Stomach (tissue), 9 donors: Measurements from ENCODE around the gene GNG7. TPM values are rescaled to one million over a fixed set of nuclear protein-coding genes. Genes with fewer than 3 reads are reported as not detected.
"Not testable (repeated sequence)": the region's sequence is repeated elsewhere in the genome, so short reads cannot be mapped to it uniquely, and the experiment has no call there.

Experiments used
- DNase-seq, 2 donors: peaks; one replicate each; pipeline versions ENCODE4 v3.0.0 to v3.0.0-alpha.2; 2013 to 2019
- H3K27ac ChIP-seq, 5 donors: fragments of 200-600 bp in 4 of 5; sonication (generic) in 4 of 5; one replicate each; pipeline ENCODE4 v1.5.1; 2013 to 2019; ENCODE audit warnings: mild to moderate bottlenecking in 1 of 5, moderate library complexity in 1 of 5
- H3K27me3 ChIP-seq, 3 donors: fragments of 200-600 bp; sonication (generic); one replicate each; pipeline ENCODE4 v1.5.1; 2017 to 2019; ENCODE audit warnings: mixed run types in 1 of 3
- H3K36me3 ChIP-seq, 4 donors: fragments of 200-600 bp; sonication (generic); 1 replicate in 3 of 4; 2 replicates in 1 of 4; pipeline ENCODE4 v1.5.1; 2016 to 2019
- H3K4me1 ChIP-seq, 4 donors: fragments of 200-600 bp; sonication (generic); one replicate each; pipeline ENCODE4 v1.5.1; 2016 to 2019
- H3K4me3 ChIP-seq, 4 donors: fragments of 200-600 bp; sonication (generic) in 3 of 4; one replicate each; pipeline ENCODE4 v1.5.1; 2016 to 2019; ENCODE audit warnings: mild to moderate bottlenecking in 1 of 4
- H3K9me3 ChIP-seq, 4 donors: fragments of 200-600 bp; sonication (generic); one replicate each; pipeline ENCODE4 v1.5.1; 2016 to 2019
- EP300 ChIP-seq: sonication (generic); formaldehyde crosslinking; IDR thresholded peaks from one replicate; pipeline ENCODE4 v1.6.1; 2017; ENCODE audit warnings: antibody characterized with exemption
- POLR2A ChIP-seq, 4 donors: fragments of 450-650 bp; IDR thresholded peaks; one replicate each; pipeline ENCODE4 v1.6.1; 2016; ENCODE audit warnings: antibody characterized with exemption in 4 of 4, control low read depth in 2 of 4, mild to moderate bottlenecking in 1 of 4, moderate library complexity in 1 of 4
- POLR2AphosphoS5 ChIP-seq, 3 donors: sonication (generic); formaldehyde crosslinking; IDR thresholded peaks; one replicate each; pipeline ENCODE4 v1.6.1; 2016; ENCODE audit warnings: antibody characterized with exemption in 3 of 3
- WGBS, 5 donors: extraction: QIAGEN DNeasy Blood & Tissue Kit in 3 of 5; methylation state at CpG; one replicate each; pipeline versions ENCODE4 v1.1.5 to v1.1.7; 2013 to 2018; 5-methylcytosine and 5-hydroxymethylcytosine counted together
- intact Hi-C: fragments of 100-400 bp; cut with DNase I; formaldehyde crosslinking; loops from one replicate; pipeline ENCODE4 v1.15.1; 2023; ENCODE audit warnings: low total_unique reads
- polyA plus RNA-seq, 3 donors: library from polyadenylated mRNA; stranded (reverse); fragments of 200-250 nt; gene quantifications; one replicate each; pipeline ENCODE4 v1.2.3, GENCODE V29; 2013
- total RNA-seq, 5 donors: library from RNA; depleted of rRNA; stranded (reverse); fragments of >200 nt; gene quantifications; one replicate each; pipeline versions ENCODE4 v1.1.0 to v1.2.3, GENCODE V29; 2014 to 2016
- TF ChIP-seq, protein P1 (sequence below), 7 experiments: fragments of 450-650 bp in 4 of 7; fragments of 200-600 bp in 3 of 7; sonication (generic) in 3 of 7; IDR thresholded peaks; one replicate each; pipeline ENCODE4 v1.5.1; 2016 to 2019; ENCODE audit warnings: antibody characterized with exemption in 7 of 7, control low read depth in 2 of 7, mild to moderate bottlenecking in 1 of 7
- donor health status: healthy with polysubstance abuse.
- donor health status: Bipolar disorder and iron deficiency.
- donor health status: healthy.

Gene GNG7
- total and polyA plus RNA-seq, 8 donors = 0.58 to 15.1 (median 4.3) TPM

DNA sequence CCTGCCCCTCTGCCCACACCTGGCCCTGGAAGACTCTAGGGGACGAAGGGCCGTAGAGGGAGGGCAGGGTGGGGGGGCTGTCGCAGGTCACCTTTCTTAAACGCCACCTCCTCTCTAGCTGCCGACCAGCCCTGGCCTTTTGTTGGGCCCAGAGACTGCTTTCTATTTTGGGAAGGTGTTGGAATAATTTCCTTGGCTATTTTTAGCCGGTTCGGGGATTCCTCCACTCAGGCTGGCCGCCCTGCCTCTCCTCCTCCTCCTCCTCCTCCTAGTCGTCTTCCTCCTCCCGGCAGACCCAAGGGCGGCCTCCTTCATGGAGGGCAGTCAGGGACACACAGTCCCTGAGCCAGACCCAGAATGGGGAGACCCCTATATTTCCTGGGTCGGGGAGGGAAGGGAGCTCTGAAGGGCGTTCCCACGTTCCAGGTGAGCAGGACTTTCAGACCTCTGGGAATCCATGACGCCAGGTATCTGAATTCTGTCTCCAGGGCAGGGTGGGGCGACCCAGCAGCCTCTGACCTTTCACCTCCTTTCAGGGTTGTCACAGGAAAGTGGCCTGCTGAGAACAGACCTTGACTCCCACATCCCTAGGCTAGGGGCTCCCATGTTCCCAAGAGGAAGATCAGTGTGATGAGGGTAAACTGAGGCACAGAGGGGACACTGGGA lies 206.7 kb downstream of the GNG7 start:
- intact Hi-C loops = no loop called here
- TF ChIP-seq POLR2A (IDR thresholded peaks at IDR 0.05) (no peak), POLR2AphosphoS5 (IDR thresholded peaks at IDR 0.05) (peak in 1 of 3 donors; percentile 14)

DNA sequence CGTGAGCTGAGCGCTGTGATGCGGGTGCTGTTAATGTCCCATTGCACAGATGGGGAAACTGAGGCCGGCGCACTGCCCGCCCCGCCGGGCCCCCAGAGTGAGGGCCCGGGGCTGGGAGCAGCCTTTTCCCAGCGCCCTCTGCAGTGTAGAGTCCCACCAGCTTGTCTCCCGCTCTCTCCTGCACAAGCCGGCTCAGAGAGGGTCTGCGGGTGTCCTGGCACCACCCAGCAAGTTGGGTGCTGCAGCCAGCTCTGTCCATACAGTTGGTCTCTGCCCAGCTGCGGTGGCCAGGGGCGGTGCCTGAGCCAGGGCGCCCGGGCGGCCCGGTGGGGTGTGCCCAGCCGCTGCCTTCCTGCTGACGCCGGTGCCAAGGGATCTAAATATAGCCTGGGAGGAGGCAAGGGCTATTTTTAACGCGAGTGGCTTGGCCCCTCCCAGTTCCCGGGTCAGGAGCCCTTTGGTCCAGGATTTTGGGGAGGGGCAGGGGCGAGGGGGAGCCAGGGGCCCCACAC lies 207.3 kb downstream of the GNG7 start:
- Histone ChIP-seq H3K9me3 (no peaks in the 10 kb centered on the region), H3K27me3 (no peaks in the 10 kb centered on the region), H3K36me3 (no peaks in the 10 kb centered on the region), H3K4me1 (peaks cover 26 to 51% (median 46%) of the 10 kb centered on the region in 4 donors), H3K4me3 (peak overlapping the region; percentile 50 to 58 (median 57)), H3K27ac (peak overlapping the region; percentile 87 to 95 (median 90))
- peak; percentile 95 to 96 for DNase-seq
- intact Hi-C loops = no loop called here
- 1 to 2% (median 1%) methylated on average over 11 to 26 of the region's 26 CpGs for WGBS, 5 donors
- TF ChIP-seq POLR2AphosphoS5 (IDR thresholded peaks at IDR 0.05) (peak; percentile 24 to 57 (median 55)), POLR2A (IDR thresholded peaks at IDR 0.05) (no peak), EP300 (no peak)
- TF ChIP-seq, protein P1, sequence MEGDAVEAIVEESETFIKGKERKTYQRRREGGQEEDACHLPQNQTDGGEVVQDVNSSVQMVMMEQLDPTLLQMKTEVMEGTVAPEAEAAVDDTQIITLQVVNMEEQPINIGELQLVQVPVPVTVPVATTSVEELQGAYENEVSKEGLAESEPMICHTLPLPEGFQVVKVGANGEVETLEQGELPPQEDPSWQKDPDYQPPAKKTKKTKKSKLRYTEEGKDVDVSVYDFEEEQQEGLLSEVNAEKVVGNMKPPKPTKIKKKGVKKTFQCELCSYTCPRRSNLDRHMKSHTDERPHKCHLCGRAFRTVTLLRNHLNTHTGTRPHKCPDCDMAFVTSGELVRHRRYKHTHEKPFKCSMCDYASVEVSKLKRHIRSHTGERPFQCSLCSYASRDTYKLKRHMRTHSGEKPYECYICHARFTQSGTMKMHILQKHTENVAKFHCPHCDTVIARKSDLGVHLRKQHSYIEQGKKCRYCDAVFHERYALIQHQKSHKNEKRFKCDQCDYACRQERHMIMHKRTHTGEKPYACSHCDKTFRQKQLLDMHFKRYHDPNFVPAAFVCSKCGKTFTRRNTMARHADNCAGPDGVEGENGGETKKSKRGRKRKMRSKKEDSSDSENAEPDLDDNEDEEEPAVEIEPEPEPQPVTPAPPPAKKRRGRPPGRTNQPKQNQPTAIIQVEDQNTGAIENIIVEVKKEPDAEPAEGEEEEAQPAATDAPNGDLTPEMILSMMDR (IDR thresholded peaks at IDR 0.05) = no peak

More for the DNA sequence above, 206.7 kb downstream of the GNG7 start:
- Histone ChIP-seq H3K27ac (peak overlapping the region; percentile 87 to 95 (median 90)), H3K4me3 (peak overlapping the region; percentile 50 to 58 (median 57)), H3K9me3 (no peaks in the 10 kb centered on the region), H3K4me1 (peaks cover 25 to 46% (median 41%) of the 10 kb centered on the region in 4 donors), H3K27me3 (no peaks in the 10 kb centered on the region), H3K36me3 (no peaks in the 10 kb centered on the region)
- WGBS, 5 donors = 10 to 23% (median 18%) methylated on average over 15 to 16 of the region's 16 CpGs
- peak in 1 of 2 donors; percentile 65 for DNase-seq

DNA sequence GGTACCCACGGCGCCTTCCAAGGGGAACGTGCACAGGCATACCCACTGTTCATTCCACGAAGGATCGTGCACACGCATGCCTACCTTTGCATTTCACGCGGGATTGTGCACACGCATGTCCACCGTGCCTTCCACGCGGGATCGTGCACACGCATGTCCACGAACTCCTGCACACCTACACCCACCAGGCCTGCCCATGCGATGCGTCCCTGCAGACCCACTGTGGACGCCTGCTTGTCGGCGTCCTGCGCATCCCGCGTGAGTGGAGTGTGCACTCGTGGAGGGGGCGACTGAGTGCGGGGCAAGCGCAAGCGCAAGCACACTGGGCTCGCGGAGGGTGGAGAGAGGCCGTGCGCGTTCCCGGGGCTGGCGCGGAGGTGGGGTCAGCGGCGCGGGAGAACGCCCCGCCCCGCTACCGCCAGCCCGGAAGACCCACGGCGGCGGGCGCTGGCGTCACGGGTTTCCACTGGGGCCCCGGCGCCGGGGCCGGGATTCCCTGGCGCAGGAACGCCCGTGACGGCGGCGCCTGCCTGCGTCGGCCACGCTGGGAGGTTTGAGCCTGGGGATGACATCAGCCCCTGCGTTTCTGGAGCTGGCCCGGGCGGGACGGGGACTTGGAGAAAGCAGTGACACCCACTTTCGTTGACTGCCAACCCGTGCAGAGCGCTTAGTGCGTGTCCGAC lies 207.9 kb downstream of the GNG7 start:
- peaks cover 0 to 4% (median 0%) of the 10 kb centered on the region in 3 donors for H3K27me3 ChIP-seq
- WGBS, 5 donors = 7 to 13% (median 10%) methylated on average over 34 to 72 of the region's 72 CpGs
- intact Hi-C loops = no loop called here
- H3K4me3 ChIP-seq = peak overlapping the region; percentile 50 to 58 (median 57)
- DNase-seq = peak; percentile 80 to 93
- no peaks in the 10 kb centered on the region for H3K36me3 ChIP-seq
- no peak for TF ChIP-seq EP300
- peak in 1 of 3 donors; percentile 32 for TF ChIP-seq POLR2AphosphoS5 (IDR thresholded peaks at IDR 0.05)
- peak overlapping the region; percentile 87 to 95 (median 90) for H3K27ac ChIP-seq
- no peaks in the 10 kb centered on the region for H3K9me3 ChIP-seq
- peaks cover 30 to 57% (median 52%) of the 10 kb centered on the region in 4 donors for H3K4me1 ChIP-seq

DNA sequence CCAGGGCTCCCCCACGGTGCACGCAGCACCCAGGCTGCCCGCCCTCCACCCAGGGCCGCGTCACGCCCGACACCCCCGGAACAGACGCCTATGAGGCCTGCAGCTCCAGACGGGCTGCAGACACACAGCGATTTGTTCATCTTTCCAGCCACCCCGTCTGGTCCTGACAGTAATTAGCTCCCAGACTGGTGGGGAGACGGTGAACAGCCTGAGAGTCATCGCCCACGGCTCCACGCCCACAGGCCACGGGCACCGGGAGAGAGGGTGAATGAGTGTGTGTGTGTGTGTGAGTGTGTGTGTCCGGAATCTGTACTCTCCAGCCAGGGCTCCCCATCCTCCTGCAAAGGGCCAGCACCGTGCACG lies 208.4 kb downstream of the GNG7 start:
- TF ChIP-seq POLR2AphosphoS5 (IDR thresholded peaks at IDR 0.05) (no peak), EP300 (no peak), POLR2A (IDR thresholded peaks at IDR 0.05) (no peak)
- TF ChIP-seq, protein P1 (IDR thresholded peaks at IDR 0.05) = no peak
- H3K27ac ChIP-seq = peak overlapping the region in 4 of 5 donors; percentile 87 to 95 (median 90)
- intact Hi-C loops = no loop called here
- peak overlapping the region; percentile 50 to 58 (median 57) for H3K4me3 ChIP-seq
- H3K36me3 ChIP-seq = no peaks in the 10 kb centered on the region
- no peaks in the 10 kb centered on the region for H3K9me3 ChIP-seq
- H3K27me3 ChIP-seq = peaks cover 0 to 9% (median 3%) of the 10 kb centered on the region in 3 donors
- peaks cover 35 to 59% (median 58%) of the 10 kb centered on the region in 4 donors for H3K4me1 ChIP-seq
- WGBS, 5 donors = 43 to 62% (median 49%) methylated on average over 17 to 21 of the region's 21 CpGs
- peak in 1 of 2 donors; percentile 55 for DNase-seq

DNA sequence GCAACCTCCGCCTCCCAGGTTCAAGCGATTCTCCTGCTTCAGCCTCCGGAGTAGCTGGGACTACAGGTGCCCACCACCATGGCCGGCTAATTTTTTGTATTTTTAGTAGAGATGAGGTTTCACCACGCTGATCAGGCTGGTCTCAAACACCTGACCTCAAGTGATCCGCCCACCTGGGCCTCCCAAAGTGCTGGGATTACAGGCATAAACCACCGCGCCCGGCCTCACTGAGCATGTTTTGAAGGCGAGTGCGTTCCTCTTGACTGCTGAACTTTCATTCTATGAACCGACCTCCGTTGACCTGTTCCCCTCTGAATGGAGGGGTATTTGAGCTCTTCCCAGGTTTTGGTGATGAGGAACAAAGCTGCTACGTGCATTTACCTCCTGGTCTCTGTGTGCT lies 209.0 kb downstream of the GNG7 start:
- DNase-seq, intact Hi-C loops, H3K9me3 ChIP-seq, H3K4me3 ChIP-seq, H3K36me3 ChIP-seq: not testable (repeated sequence)
- WGBS, 5 donors = 79 to 86% (median 84%) methylated on average over 14 of the region's 14 CpGs
- H3K27me3 ChIP-seq = peaks cover 0 to 15% (median 3%) of the 10 kb centered on the region in 3 donors
- peak overlapping the region in 1 of 5 donors; percentile 90 for H3K27ac ChIP-seq
- H3K4me1 ChIP-seq = peaks cover 42 to 64% (median 64%) of the 10 kb centered on the region in 4 donors
